Ishikawa (cell line): Measurements from ENCODE around the gene BRAT1.

Source experiments
- CEBPB ChIP-seq: IDR thresholded peaks from 2 replicates; pipeline ENCODE4 v1.6.1; 2012
- CREB1 ChIP-seq: IDR thresholded peaks from 2 replicates; pipeline ENCODE4 v1.6.1; 2012; ENCODE audit warnings: low read depth
- EGR1 ChIP-seq: IDR thresholded peaks from 2 replicates; pipeline ENCODE4 v1.6.1; 2012
- EP300 ChIP-seq: IDR thresholded peaks from 2 replicates; pipeline ENCODE4 v1.6.1; 2012; ENCODE audit warnings: borderline replicate concordance
- FOXM1 ChIP-seq: IDR thresholded peaks from 2 replicates; pipeline ENCODE4 v1.6.1; 2012; ENCODE audit warnings: low read depth, borderline replicate concordance
- NFIC ChIP-seq: IDR thresholded peaks from 2 replicates; pipeline ENCODE4 v1.6.1; 2012
- RAD21 ChIP-seq: IDR thresholded peaks from 2 replicates; pipeline ENCODE4 v1.6.1; 2012; ENCODE audit warnings: low read depth
- TAF1 ChIP-seq: IDR thresholded peaks from 2 replicates; pipeline ENCODE4 v1.6.1; 2012; ENCODE audit warnings: low read depth, mild to moderate bottlenecking
- TCF12 ChIP-seq: IDR thresholded peaks from 2 replicates; pipeline ENCODE4 v1.6.1; 2012; ENCODE audit warnings: low read depth
- TEAD4 ChIP-seq: IDR thresholded peaks from 2 replicates; pipeline ENCODE4 v1.6.1; 2012
- YY1 ChIP-seq: IDR thresholded peaks from 2 replicates; pipeline ENCODE4 v1.6.1; 2012; ENCODE audit warnings: low read depth
- ZBTB7A ChIP-seq: IDR thresholded peaks from 2 replicates; pipeline ENCODE4 v1.6.1; 2012; ENCODE audit warnings: low read depth
- TF ChIP-seq, protein P1 (sequence below): IDR thresholded peaks from 2 replicates; pipeline ENCODE4 v1.6.1; 2012
- TF ChIP-seq, protein P2 (sequence below): IDR thresholded peaks from 2 replicates; pipeline ENCODE4 v1.6.1; 2012; ENCODE audit warnings: low read depth, mild to moderate bottlenecking
- TF ChIP-seq, protein P3 (sequence below): IDR thresholded peaks from 2 replicates; pipeline ENCODE4 v1.6.1; 2012

The BRAT1 gene

DNA sequence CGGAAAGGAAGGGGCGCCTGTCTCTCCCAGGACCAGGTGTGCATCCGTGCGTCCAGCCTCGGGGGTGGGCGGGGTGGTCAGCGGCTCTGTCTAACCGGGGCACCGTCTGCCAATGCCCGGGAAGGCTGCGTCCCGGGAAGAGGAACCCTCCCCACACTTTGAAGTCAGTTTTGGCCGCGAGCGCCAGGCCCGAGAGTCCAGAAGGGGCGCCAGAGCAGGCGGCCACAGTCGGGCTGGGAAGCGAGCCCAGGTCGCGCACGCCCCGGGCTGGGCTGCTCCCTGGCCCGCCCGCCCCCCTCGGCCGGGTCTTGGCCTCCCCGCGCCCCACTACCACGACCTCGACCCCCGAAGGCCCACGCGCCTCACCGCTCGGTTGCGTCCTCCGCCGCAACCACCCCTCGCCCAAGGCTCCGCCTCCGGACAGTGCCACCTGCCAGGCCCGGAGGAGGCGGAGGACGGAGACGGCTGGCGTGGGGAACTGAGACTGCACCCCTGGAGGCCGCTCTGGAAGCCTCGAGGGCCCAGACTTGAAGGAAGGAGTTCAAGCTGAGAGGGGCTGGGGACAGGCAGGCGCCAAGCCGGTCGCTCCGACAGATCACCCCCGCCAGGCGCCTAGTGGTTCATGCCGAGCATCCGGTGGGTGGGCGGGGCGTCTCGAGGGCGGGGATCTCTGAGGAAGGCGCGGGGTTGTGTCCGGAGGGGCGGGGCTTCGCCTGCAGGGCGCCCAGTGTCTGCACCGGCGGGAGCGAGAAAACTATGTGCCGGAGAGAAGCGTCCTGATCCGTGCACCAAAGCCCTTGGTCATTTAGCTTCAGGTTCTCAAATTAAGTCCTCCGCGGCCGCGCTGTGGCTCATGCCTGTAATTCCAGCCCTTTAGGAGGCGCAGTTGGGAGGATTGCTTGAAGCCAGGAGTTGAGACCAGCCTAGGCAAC is at the start of gene BRAT1:
BRAT1 (minus strand) TSS at position 404 of the 932 bp plus-strand sequence. CDS start 1,093 bp downstream, outside the sequence.
- peak; percentile 40; the same call in 1 of the 2 replicates for TF ChIP-seq TAF1
- peak; percentile 32; the same call in 1 of the 2 replicates for TF ChIP-seq YY1
- TF ChIP-seq CEBPB, result no peak
- TF ChIP-seq, protein P1, sequence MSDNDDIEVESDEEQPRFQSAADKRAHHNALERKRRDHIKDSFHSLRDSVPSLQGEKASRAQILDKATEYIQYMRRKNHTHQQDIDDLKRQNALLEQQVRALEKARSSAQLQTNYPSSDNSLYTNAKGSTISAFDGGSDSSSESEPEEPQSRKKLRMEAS, result peak; percentile 70
- TF ChIP-seq, protein P2, sequence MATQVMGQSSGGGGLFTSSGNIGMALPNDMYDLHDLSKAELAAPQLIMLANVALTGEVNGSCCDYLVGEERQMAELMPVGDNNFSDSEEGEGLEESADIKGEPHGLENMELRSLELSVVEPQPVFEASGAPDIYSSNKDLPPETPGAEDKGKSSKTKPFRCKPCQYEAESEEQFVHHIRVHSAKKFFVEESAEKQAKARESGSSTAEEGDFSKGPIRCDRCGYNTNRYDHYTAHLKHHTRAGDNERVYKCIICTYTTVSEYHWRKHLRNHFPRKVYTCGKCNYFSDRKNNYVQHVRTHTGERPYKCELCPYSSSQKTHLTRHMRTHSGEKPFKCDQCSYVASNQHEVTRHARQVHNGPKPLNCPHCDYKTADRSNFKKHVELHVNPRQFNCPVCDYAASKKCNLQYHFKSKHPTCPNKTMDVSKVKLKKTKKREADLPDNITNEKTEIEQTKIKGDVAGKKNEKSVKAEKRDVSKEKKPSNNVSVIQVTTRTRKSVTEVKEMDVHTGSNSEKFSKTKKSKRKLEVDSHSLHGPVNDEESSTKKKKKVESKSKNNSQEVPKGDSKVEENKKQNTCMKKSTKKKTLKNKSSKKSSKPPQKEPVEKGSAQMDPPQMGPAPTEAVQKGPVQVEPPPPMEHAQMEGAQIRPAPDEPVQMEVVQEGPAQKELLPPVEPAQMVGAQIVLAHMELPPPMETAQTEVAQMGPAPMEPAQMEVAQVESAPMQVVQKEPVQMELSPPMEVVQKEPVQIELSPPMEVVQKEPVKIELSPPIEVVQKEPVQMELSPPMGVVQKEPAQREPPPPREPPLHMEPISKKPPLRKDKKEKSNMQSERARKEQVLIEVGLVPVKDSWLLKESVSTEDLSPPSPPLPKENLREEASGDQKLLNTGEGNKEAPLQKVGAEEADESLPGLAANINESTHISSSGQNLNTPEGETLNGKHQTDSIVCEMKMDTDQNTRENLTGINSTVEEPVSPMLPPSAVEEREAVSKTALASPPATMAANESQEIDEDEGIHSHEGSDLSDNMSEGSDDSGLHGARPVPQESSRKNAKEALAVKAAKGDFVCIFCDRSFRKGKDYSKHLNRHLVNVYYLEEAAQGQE, result no peak
- no peak for TF ChIP-seq TEAD4
- no peak for TF ChIP-seq FOXM1
- no peak for TF ChIP-seq NFIC
- TF ChIP-seq EGR1, result peak; percentile 13; the same call in 1 of the 2 replicates
- no peak for TF ChIP-seq CREB1
- TF ChIP-seq RAD21, result peak; percentile 31; the same call in 1 of the 2 replicates
- peak; percentile 66; the same call in 1 of the 2 replicates for TF ChIP-seq EP300
- TF ChIP-seq ZBTB7A, result peak; percentile 81; the same call in 1 of the 2 replicates

DNA sequence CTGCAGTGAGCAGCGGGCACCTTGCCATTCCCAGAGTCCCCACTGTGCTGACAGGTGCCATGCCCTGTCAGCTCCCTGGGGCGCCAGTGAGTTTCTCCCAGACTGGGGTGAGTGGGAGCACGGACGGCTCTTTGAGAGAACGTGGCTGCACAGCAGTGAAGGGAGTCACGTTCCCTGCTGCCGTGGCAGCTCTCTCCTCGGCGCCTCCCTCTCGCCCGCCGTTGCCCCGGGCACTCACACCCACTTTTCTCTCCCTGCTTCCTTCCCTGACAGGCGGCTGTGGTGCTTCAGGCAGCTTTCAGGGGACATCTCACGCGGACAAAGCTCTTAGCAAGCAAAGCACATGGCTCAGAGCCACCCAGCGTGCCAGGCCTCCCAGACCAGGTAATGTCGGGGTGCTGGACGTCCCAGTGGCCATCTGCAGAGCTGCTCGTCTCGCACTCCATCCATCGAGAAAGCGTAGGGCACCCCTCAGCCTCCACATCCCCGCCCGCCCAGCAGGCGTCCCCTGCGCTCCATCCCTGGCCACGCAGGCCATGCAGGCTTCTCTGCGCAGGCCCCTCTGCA is 49.4 kb upstream of the BRAT1 start:
- TF ChIP-seq EP300 (peak; percentile 61; the same call in 1 of the 2 replicates), TAF1 (no peak), YY1 (no peak), TCF12 (peak; percentile 90), ZBTB7A (no peak), EGR1 (no peak), NFIC (peak; percentile 91), CREB1 (no peak), TEAD4 (no peak)
- TF ChIP-seq, protein P2, result no peak
- TF ChIP-seq, protein P3, sequence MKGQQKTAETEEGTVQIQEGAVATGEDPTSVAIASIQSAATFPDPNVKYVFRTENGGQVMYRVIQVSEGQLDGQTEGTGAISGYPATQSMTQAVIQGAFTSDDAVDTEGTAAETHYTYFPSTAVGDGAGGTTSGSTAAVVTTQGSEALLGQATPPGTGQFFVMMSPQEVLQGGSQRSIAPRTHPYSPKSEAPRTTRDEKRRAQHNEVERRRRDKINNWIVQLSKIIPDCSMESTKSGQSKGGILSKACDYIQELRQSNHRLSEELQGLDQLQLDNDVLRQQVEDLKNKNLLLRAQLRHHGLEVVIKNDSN, result 0 out of 2 replicates have a peak, but pooled peaks have one; percentile 12
- TF ChIP-seq, protein P1, result peak; percentile 68

DNA sequence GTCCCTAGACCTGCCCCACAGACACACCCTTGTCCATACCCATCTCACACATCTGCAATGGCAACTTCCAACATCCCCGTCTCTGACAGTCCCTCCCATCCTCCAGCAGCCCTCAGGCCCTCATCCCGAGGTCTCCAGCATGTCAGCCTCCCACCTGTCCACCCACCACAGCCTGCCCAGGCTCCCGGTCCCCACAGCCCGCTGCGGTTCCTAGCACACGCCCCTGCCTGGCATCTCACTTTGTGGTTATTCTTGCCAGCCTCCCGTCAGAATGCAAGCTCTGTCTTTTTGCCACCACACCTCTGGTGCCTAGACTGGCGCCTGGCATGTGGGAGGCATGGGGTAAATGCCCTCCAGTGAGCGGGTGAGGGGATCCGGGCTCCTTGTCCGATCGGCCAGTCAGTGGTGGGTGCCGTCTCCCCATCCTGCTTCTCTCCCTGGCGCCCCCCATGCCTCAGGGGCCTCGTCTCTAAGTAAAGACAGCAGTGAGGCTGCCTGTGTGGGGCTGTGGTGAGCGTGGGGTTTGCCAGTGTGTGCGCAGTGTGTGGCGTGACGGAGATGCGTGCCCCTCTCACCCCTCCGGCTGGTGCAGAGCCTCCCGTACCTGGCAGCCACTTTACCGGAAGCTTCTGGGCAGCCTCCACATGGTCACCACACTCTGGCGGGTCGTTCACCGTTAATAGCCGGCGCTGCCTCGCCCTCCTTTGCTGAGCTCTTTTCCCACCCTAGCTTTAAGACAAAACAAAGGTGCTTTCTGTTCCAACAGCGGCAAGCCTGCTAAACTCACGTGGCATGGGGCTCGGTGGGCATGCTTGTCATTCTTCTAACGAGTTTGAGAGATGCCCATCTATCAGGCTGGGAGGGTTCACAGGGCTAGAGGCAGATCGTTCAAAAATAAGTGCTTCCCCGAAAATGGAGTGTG is 48.0 kb upstream of the BRAT1 start:
- TF ChIP-seq FOXM1, result no peak
- TF ChIP-seq NFIC, result no peak
- no peak for TF ChIP-seq CEBPB
- no peak for TF ChIP-seq TAF1
- TF ChIP-seq, protein P1, result no peak
- no peak for TF ChIP-seq ZBTB7A
- no peak for TF ChIP-seq TEAD4
- no peak for TF ChIP-seq TCF12
- no peak for TF ChIP-seq CREB1
- no peak for TF ChIP-seq YY1
- TF ChIP-seq EGR1, result no peak
- TF ChIP-seq, protein P2, result no peak
- TF ChIP-seq, protein P3, result no peak
- TF ChIP-seq EP300, result no peak
- TF ChIP-seq RAD21, result no peak
